Mesothelial cell of epicardium (in vitro differentiated cells): ENCODE measurements around the gene SLC6A17. TPM values are rescaled to one million over a fixed set of nuclear protein-coding genes. Genes with fewer than 3 reads are reported as not detected.

Source experiments
- DNase-seq, 2 experiments: peaks; one replicate each; pipeline ENCODE4 v3.0.0; 2021; ENCODE audit warnings: low spot score in 2 of 2; ENCODE audit not compliant: unreplicated experiment in 2 of 2
- H3K27ac Mint-ChIP-seq: 2 replicates; pipeline ENCODE4 v1.8.0; 2021; ENCODE audit warnings: mixed read lengths
- H3K27me3 Mint-ChIP-seq: 2 replicates; pipeline ENCODE4 v1.8.0; 2021; ENCODE audit warnings: low read depth, mixed read lengths
- H3K36me3 Mint-ChIP-seq: 2 replicates; pipeline ENCODE4 v1.8.0; 2021; ENCODE audit warnings: mixed read lengths
- H3K4me1 Mint-ChIP-seq: 2 replicates; pipeline ENCODE4 v1.8.0; 2021; ENCODE audit warnings: mixed read lengths
- H3K4me3 Mint-ChIP-seq: 2 replicates; pipeline ENCODE4 v1.8.0; 2021; ENCODE audit warnings: mild to moderate bottlenecking, moderate library complexity, mixed read lengths
- H3K9me3 Mint-ChIP-seq: 2 replicates; pipeline ENCODE4 v1.8.0; 2021; ENCODE audit warnings: mixed read lengths
- total RNA-seq: library from RNA; stranded (reverse); gene quantifications from 3 replicates; pipeline ENCODE4 v1.2.1, GENCODE V29; 2021
- TF ChIP-seq, protein P1 (sequence below): fragments of 200-600 bp; sonication (generic); IDR thresholded peaks from one replicate; pipeline ENCODE4 v1.5.0; 2021; ENCODE audit warnings: antibody characterized with exemption; ENCODE audit not compliant: unreplicated experiment

The SLC6A17 gene
- total RNA-seq, 1 donor from 2014 or later = 1.6 TPM

DNA sequence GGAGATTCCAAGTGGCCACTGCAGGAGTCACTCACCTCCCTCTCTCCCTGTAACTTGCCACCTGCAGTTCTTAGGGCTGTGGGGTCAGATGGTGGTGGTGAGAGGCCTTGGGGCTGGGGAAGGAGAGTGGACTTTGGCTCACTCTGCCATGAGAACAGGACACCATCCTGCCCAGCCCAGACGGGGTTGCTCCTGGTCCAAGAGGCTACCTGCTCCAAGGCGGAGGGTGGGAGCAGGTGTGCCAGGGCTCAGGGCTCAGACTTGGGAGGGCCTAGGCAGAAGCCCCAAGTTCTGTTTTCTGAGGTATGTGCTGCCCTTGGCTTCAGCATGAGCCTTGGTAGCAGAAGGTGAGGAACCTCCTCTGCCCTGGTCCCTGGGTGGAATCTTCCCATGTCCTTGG lies 48.5 kb downstream of the SLC6A17 start:
- no peak overlapping the region for H3K27ac Mint-ChIP-seq
- no peak overlapping the region for H3K4me3 Mint-ChIP-seq
- peaks cover 6% of the 10 kb centered on the region for H3K27me3 Mint-ChIP-seq
- H3K9me3 Mint-ChIP-seq = no peaks in the 10 kb centered on the region
- no peak for DNase-seq
- TF ChIP-seq, protein P1, sequence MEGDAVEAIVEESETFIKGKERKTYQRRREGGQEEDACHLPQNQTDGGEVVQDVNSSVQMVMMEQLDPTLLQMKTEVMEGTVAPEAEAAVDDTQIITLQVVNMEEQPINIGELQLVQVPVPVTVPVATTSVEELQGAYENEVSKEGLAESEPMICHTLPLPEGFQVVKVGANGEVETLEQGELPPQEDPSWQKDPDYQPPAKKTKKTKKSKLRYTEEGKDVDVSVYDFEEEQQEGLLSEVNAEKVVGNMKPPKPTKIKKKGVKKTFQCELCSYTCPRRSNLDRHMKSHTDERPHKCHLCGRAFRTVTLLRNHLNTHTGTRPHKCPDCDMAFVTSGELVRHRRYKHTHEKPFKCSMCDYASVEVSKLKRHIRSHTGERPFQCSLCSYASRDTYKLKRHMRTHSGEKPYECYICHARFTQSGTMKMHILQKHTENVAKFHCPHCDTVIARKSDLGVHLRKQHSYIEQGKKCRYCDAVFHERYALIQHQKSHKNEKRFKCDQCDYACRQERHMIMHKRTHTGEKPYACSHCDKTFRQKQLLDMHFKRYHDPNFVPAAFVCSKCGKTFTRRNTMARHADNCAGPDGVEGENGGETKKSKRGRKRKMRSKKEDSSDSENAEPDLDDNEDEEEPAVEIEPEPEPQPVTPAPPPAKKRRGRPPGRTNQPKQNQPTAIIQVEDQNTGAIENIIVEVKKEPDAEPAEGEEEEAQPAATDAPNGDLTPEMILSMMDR = no peak
- peaks cover 5% of the 10 kb centered on the region for H3K4me1 Mint-ChIP-seq
- no peaks in the 10 kb centered on the region for H3K36me3 Mint-ChIP-seq

DNA sequence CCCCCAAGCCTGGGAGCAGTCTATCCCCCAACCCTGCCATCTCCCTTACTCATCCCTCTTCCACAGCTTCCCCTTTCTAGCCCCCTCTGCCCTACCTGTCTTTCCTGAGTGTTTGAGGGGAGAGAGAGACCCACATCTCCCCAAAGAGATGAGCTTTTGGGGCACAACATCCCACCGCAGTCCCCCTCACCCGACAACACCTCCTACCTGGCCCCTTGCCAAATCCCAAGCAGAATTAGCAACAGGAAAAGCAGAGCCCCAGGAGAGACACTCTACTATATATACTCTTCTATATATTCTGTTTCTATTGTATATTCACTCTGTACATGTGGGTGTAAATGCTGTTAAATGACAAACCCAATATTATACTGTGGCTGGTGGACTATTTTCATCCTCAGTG lies 49.9 kb downstream of the SLC6A17 start:
- Mint-ChIP-seq H3K27me3 (peaks cover 6% of the 10 kb centered on the region), H3K36me3 (no peaks in the 10 kb centered on the region), H3K4me3 (no peak overlapping the region), H3K9me3 (no peaks in the 10 kb centered on the region), H3K4me1 (peaks cover 5% of the 10 kb centered on the region), H3K27ac (no peak overlapping the region)
- DNase-seq = no peak
- TF ChIP-seq, protein P1 = no peak

DNA sequence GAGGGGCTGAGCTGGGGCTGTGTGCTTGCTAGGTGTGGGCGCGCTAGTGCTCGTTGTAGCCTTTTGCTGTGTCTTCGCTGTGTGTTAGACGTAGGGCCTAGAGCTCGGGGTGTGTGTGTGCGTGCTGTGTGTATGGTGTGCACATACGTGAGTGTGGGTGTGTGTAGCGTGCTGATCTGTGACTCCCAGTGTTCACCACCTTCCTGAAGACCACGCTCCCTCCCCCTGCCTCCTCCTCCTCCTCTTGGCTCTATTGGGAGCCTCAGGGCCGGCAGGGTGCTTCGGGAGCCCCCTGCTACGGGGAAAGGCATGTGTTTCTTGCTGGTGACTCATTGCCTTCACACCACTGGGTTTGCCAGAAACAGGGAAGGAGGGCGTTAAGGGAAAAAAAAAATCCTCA lies 50.4 kb downstream of the SLC6A17 start:
- peaks cover 6% of the 10 kb centered on the region for H3K27me3 Mint-ChIP-seq
- H3K27ac Mint-ChIP-seq = no peak overlapping the region
- no peak overlapping the region for H3K4me3 Mint-ChIP-seq
- DNase-seq = no peak
- TF ChIP-seq, protein P1 = no peak
- H3K9me3 Mint-ChIP-seq = no peaks in the 10 kb centered on the region
- no peaks in the 10 kb centered on the region for H3K36me3 Mint-ChIP-seq
- H3K4me1 Mint-ChIP-seq = peaks cover 5% of the 10 kb centered on the region

DNA sequence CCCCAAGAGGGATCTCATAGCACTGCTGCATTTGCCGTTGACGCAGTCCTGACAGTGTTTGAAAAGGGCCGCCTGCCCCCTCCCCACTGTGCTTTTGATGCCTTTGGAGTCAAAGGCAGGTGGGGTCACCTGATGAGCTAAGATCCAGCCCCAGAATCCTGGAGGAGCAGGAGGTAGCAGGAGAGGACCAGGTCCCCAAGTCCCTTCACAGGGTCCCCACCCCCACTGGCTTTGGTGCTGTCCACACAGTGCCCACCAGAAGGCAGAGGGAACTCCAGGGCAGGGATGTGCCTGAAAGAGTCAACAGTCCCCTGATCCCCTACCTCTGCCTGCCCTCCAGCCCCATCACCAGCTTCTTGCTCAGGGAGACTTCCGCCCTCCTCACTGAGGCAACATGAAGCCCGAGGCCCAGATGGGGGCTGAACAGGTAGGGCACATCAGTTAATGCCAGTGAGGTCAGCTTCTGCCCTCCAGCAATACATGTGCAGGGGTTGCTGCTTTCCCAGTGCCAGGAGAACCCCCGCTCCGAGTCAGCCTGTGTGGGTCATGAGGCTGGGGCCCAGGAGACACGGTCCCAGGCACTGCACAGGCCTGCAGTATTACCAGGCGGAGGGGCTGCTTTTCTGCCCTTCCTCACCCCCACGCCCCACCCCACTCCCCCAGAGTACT lies 51.0 kb downstream of the SLC6A17 start:
- TF ChIP-seq, protein P1 = no peak
- Mint-ChIP-seq H3K36me3 (no peaks in the 10 kb centered on the region), H3K4me1 (peaks cover 5% of the 10 kb centered on the region), H3K4me3 (no peak overlapping the region), H3K27me3 (peaks cover 6% of the 10 kb centered on the region), H3K27ac (no peak overlapping the region), H3K9me3 (no peaks in the 10 kb centered on the region)
- no peak for DNase-seq

DNA sequence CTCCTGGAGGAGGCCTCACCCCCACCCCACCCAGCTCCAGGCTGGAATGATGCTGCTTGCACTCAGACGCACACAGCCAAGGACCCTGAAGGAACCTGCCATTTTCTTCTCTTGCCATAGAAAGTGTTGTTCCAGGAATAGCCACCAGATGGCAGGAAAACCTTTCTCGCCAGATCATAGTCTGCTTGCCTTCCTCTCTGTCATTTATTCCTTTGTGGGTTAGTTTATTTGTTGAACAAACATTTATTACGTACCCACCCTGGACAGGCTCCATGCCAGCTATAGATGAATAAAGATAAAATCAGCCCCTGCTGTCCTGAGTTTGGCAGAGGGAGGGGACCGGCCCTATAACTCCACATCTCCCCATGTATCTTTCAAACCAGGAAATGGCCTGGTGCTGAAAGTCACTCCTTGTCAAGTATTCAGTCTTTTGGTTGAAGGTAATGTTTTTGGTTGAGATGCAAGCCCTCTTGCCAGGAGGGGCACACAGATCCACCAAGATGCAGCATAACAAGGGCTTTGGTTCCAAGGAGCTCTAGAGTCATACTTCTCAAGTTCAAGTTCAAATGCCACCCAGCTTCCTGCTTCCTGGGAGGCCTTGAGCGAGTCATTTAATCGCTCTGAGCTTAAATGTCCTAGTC lies 52.8 kb downstream of the SLC6A17 start:
- no peaks in the 10 kb centered on the region for H3K9me3 Mint-ChIP-seq
- peaks cover 18% of the 10 kb centered on the region for H3K27me3 Mint-ChIP-seq
- DNase-seq = peak in 1 of 2 experiments; percentile 70
- no peaks in the 10 kb centered on the region for H3K36me3 Mint-ChIP-seq
- TF ChIP-seq, protein P1 = peak; percentile 97
- H3K4me3 Mint-ChIP-seq = no peak overlapping the region
- H3K27ac Mint-ChIP-seq = no peak overlapping the region
- peaks cover 5% of the 10 kb centered on the region for H3K4me1 Mint-ChIP-seq
